Testis (tissue), 3 donors: ENCODE data around the gene MYORG. TPM values are rescaled to one million over a fixed set of nuclear protein-coding genes. Genes with fewer than 3 reads are reported as not detected.

Source experiments
- DNase-seq: peaks from one replicate; pipeline ENCODE4 v3.0.0-alpha.2; 2019
- H3K27ac ChIP-seq, 2 donors: fragments of 200-600 bp; sonication (generic); one replicate each; pipeline ENCODE4 v1.5.1; 2019
- H3K27me3 ChIP-seq: fragments of 200-600 bp; sonication (generic); one replicate; pipeline ENCODE4 v1.5.1; 2019
- H3K36me3 ChIP-seq: fragments of 200-600 bp; sonication (generic); one replicate; pipeline ENCODE4 v1.5.1; 2017; ENCODE audit warnings: low read depth; ENCODE audit errors: missing control alignments
- H3K4me1 ChIP-seq: fragments of 200-600 bp; sonication (generic); one replicate; pipeline ENCODE4 v1.5.1; 2019
- H3K4me3 ChIP-seq, 2 donors: fragments of 200-600 bp; sonication (generic); one replicate each; pipeline ENCODE4 v1.5.1; 2017 to 2019
- H3K9me3 ChIP-seq: fragments of 200-600 bp; sonication (generic); one replicate; pipeline ENCODE4 v1.5.1; 2017
- POLR2A ChIP-seq: fragments of 450-650 bp; IDR thresholded peaks from one replicate; pipeline ENCODE4 v1.6.1; 2017; ENCODE audit warnings: antibody characterized with exemption, mild to moderate bottlenecking, moderate library complexity
- WGBS, 2 donors: methylation state at CpG; one replicate each; pipeline ENCODE4 v1.1.5; 2018; 5-methylcytosine and 5-hydroxymethylcytosine counted together
- intact Hi-C: fragments of 100-400 bp; cut with DNase I; formaldehyde crosslinking; loops from one replicate; pipeline ENCODE4 v1.15.1; 2023; ENCODE audit warnings: low total_unique reads
- polyA plus RNA-seq: library from polyadenylated mRNA; stranded (reverse); fragments of 350-450 nt; fragmentation: Illumina TruSeq; extraction: RNeasy Lipid Tissue Mini Kit (QIAGEN cat#74804); gene quantifications from one replicate; pipeline ENCODE4 v1.2.3, GENCODE V29; 2014; ENCODE audit warnings: low read depth, low replicate concordance; ENCODE audit not compliant: insufficient read depth
- total RNA-seq, 2 donors: library from RNA; depleted of rRNA; stranded (reverse); fragments of >200 nt; gene quantifications; one replicate each; pipeline ENCODE4 v1.2.3, GENCODE V29; 2016
- TF ChIP-seq, protein P1 (sequence below), 3 experiments: fragments of 450-650 bp in 2 of 3; fragments of 200-600 bp in 1 of 3; sonication (generic) in 1 of 3; IDR thresholded peaks; one replicate each; pipeline ENCODE4 v1.5.1; 2016 to 2019; ENCODE audit warnings: antibody characterized with exemption in 3 of 3, mild to moderate bottlenecking in 2 of 3, moderate library complexity in 1 of 3

The MYORG gene
- total and polyA plus RNA-seq, 3 donors from 2014 or later: 2.8 to 4.6 (median 2.8) TPM

DNA sequence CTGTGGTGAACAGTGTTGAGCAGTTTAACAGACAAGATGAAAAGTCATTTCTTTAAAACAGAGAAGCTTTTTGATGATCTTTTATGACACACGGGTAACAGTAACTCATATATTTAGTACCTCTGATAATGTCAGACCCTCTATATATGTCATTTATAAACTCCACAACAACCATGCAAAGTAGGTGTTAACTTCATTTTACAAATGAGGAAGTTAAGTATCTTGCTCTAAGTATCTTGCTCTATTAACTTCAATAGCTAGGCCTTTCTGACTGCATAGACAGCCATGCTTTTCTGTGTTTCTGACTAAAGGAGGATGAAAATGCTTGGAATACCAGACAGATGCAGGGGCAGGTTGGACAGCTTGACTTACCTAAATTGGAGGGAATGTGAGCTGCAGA, 45.5 kb downstream of the MYORG start:
- Histone ChIP-seq H3K27me3 (no peaks in the 10 kb centered on the region), H3K36me3 (no peaks in the 10 kb centered on the region), H3K4me1 (peaks cover 8% of the 10 kb centered on the region), H3K4me3 (no peak overlapping the region), H3K9me3 (no peaks in the 10 kb centered on the region), H3K27ac (no peak overlapping the region)
- DNase-seq: no peak
- no peak for TF ChIP-seq POLR2A
- TF ChIP-seq, protein P1, sequence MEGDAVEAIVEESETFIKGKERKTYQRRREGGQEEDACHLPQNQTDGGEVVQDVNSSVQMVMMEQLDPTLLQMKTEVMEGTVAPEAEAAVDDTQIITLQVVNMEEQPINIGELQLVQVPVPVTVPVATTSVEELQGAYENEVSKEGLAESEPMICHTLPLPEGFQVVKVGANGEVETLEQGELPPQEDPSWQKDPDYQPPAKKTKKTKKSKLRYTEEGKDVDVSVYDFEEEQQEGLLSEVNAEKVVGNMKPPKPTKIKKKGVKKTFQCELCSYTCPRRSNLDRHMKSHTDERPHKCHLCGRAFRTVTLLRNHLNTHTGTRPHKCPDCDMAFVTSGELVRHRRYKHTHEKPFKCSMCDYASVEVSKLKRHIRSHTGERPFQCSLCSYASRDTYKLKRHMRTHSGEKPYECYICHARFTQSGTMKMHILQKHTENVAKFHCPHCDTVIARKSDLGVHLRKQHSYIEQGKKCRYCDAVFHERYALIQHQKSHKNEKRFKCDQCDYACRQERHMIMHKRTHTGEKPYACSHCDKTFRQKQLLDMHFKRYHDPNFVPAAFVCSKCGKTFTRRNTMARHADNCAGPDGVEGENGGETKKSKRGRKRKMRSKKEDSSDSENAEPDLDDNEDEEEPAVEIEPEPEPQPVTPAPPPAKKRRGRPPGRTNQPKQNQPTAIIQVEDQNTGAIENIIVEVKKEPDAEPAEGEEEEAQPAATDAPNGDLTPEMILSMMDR (IDR thresholded peaks at IDR 0.05): no peak
- intact Hi-C loops: loop anchor here (5.0 kb wide), 1 partner anchor 46 kb away; the partner anchor contains the start of gene MYORG
- 51 to 63% methylated on average over 1 of the region's 1 CpG for WGBS, 2 donors

DNA sequence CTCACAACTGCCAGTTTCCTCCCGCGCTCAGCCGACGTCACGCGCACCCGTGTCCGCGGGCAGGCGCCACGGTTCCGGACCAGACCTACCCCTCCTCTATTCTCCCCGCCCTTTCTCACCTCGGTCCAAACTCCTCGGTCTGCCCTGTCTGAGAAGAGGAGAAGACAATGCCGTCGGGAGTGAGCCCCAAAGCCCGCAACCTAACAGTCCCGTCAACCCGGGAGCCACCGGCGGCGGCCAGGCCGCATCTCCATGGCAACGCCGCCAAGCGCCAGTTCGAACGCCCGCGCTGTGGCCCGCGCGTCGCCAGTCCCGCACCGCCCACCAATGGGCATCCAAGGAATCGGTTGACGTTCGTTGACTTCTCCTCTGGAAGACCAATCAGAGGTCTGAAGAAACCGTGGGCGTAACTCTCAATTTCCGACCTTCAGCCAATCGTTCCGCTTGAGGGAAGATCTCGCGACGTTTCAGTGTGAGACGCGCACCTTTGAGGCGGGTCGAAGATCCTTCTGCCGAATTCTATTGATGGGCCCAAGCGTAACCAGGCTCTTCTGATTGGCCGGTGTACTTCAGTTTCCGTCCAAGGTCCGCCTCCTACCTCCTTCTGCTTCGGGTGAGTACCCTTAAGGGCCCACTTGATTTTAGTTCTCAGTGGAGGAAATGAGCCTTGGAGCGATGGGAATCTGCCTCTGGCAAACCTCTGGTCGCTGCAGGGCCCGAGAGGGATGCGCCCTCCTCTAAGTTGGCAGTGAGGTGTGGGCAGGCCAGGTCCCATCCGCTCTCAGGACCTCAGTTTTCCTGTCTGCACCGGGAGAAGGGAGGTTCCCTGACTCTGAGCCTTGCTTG, 47.5 kb downstream of the MYORG start, which contains the start of the genes KIF24 and NUDT2:
TSS of gene KIF24 (minus strand) at position 282 of the 846 bp plus-strand sequence. CDS start 17,922 bp downstream, outside the sequence.
TSS of gene NUDT2 (plus strand) at position 583 of the 846 bp plus-strand sequence. CDS start 9,471 bp downstream, outside the sequence.
- DNase-seq: peak; percentile 99
- Histone ChIP-seq H3K27me3 (no peaks in the 10 kb centered on the region), H3K4me3 (peak within 1 kb of the TSS; percentile 83 to 92), H3K9me3 (no peaks in the 10 kb centered on the region), H3K27ac (peak within 1 kb of the TSS; percentile 95 to 97), H3K36me3 (no peaks in the 10 kb centered on the region), H3K4me1 (peaks cover 8% of the 10 kb centered on the region)
- intact Hi-C loops: no loop called here
- TF ChIP-seq POLR2A: peak; percentile 45
- TF ChIP-seq, protein P1 (IDR thresholded peaks at IDR 0.05): no peak
- WGBS, 2 donors: 0 to 1% methylated on average over 31 to 64 of the region's 64 CpGs

DNA sequence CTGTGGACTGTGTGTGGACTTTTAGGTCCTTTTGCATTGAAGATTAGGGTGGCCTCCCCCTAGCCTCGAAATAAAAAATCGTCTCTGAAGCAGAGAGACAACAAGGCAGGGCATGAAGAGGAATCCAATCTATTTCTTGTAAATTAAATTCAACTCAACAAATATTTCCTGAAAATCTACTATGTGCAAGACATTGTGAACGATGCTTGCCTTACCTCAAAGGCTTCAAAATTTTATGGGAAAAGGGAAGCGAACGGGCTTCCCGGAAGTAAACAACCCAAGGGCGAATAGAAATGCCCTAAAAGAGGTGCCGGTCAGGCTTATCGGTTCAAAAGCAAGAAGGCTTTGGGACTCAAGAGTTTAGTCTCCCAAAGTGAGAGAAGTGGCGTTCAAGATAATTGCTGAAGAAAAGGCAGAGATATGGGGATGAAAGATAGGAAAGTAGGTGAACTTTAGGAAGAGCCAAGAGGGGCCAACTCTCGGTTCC, 48.2 kb downstream of the MYORG start:
- H3K27me3 ChIP-seq: no peaks in the 10 kb centered on the region
- WGBS, 2 donors: 0 to 1% methylated on average over 11 of the region's 11 CpGs
- H3K9me3 ChIP-seq: no peaks in the 10 kb centered on the region
- DNase-seq: no peak
- intact Hi-C loops: no loop called here
- H3K4me3 ChIP-seq: peak overlapping the region; percentile 69 to 92
- peaks cover 8% of the 10 kb centered on the region for H3K4me1 ChIP-seq
- H3K27ac ChIP-seq: peak overlapping the region; percentile 78 to 85
- H3K36me3 ChIP-seq: no peaks in the 10 kb centered on the region
- no peak for TF ChIP-seq POLR2A
- TF ChIP-seq, protein P1 (IDR thresholded peaks at IDR 0.05): no peak

DNA sequence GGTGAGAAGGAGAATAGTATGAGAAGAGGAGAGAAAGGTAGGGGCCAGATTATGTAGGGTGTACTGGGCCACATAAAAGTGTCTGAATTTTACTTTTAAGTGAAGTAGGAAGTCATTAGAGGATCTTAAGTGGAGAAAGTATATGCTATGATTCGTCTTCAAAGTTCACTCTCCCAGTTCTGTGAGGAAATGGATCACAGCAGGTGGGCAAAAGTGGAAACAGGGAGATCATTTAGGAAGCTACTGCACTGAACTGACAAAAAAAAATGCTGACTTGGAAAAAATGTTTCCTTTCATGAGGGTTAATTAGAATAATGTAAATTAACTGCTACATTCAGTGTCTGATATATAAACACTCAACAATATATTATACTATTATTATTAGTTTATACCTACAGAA, 50.0 kb downstream of the MYORG start:
- no peaks in the 10 kb centered on the region for H3K9me3 ChIP-seq
- peaks cover 8% of the 10 kb centered on the region for H3K4me1 ChIP-seq
- intact Hi-C loops: no loop called here
- no peaks in the 10 kb centered on the region for H3K27me3 ChIP-seq
- TF ChIP-seq, protein P1 (IDR thresholded peaks at IDR 0.05): no peak
- no peak for TF ChIP-seq POLR2A
- no peaks in the 10 kb centered on the region for H3K36me3 ChIP-seq
- 65 to 79% methylated on average over 1 of the region's 1 CpG for WGBS, 2 donors
- H3K4me3 ChIP-seq: no peak overlapping the region
- no peak overlapping the region for H3K27ac ChIP-seq
- DNase-seq: no peak
